Ramos (cell line): ENCODE data around the gene MTRF1L.

ENCODE experiments used
- in situ Hi-C: fragments of 300-500 bp; cut with MboI; formaldehyde crosslinking; loops from one replicate; pipeline ENCODE4 v1.14.3; 2022; ENCODE audit warnings: low sequenced_read_pairs; ENCODE audit not compliant: unreplicated experiment

MTRF1L gene

GRCh38 chr6:153002613-153003365 is at the start of gene MTRF1L:
Gene MTRF1L (minus strand): TSS chr6:153002709. CDS start chr6:153002685, 24 bp downstream.
- in situ Hi-C loops, result no loop called here

DNA sequence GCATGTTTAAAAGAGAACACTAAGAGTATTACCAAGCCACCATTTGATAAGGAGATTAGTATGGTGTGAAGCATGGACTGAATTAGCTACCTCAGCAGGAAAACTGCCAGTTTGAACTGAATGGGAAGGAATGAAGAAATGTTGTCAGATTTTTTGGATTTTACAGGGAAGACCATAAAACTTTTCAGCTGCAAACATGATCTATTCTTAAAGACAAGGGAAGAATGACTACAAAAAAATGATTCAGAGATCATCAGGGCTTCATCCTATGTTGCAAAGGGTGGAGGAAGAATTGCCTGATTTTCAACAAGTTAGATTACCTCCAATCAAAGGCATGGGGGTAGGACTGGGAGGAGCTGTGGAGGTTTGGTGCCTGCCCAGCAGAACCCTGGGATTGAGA is 49.3 kb upstream of the MTRF1L start:
- in situ Hi-C loops, result no loop called here

GRCh38 chr6:153048631-153049030 is 46.1 kb upstream of the MTRF1L start:
- in situ Hi-C loops, result no loop called here

- in situ Hi-C loops, result no loop called here
Observed at GRCh38 chr6:153047386-153047785, 44.9 kb upstream of the MTRF1L start.

- in situ Hi-C loops, result no loop called here
Observed at GRCh38 chr6:153045271-153045670, 42.8 kb upstream of the MTRF1L start.

DNA sequence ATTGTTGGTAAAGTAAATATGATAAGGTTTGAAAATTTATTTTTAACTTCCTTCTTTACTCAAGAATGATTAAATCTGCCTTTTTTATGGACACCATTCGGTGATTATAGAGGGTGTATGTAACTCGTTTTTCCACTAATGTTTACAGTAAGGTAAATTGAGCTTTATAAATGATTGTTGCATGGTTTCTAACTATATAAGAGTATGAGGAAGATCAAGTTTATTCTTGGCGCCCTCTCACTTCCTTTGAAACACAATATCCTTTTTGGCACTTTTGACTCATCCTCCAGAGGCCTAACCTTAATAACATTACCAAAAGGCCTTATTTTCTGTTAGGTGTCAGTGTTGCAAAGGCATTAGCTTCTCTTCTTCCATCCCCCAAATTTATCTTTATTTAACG is 41.8 kb upstream of the MTRF1L start:
- in situ Hi-C loops, result no loop called here

GRCh38 chr6:153043719-153044118 is 41.2 kb upstream of the MTRF1L start:
- in situ Hi-C loops, result no loop called here

- in situ Hi-C loops, result no loop called here
Observed at GRCh38 chr6:153038378-153039057, 36.0 kb upstream of the MTRF1L start.

- in situ Hi-C loops, result no loop called here
Observed at GRCh38 chr6:153034139-153034538, 31.6 kb upstream of the MTRF1L start.

- in situ Hi-C loops, result no loop called here
Observed at GRCh38 chr6:153032255-153032882, 29.9 kb upstream of the MTRF1L start.

GRCh38 chr6:153031335-153031955 is 28.9 kb upstream of the MTRF1L start:
- in situ Hi-C loops, result no loop called here

DNA sequence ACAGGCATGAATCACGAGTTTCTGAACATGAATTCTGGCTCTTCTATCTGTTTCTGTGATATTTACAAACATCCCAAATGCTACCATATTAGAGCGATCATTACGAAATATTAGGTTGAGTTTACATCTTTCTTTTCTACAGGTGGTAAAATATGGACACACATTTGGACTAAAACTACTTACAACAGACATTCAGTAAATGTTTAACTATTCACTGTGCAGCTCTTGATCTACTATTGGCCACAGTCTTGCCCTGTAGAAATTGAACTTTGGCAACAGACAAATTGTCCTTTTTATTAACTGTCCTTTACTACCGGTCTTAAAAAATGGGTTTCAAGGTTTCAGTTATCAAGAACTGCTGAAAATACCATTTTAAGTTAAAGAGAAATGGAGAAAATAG is 26.5 kb upstream of the MTRF1L start:
- in situ Hi-C loops, result loop anchor here (10.0 kb wide), 1 partner anchor 164 kb away; no protein-coding TSS in a partner anchor

DNA sequence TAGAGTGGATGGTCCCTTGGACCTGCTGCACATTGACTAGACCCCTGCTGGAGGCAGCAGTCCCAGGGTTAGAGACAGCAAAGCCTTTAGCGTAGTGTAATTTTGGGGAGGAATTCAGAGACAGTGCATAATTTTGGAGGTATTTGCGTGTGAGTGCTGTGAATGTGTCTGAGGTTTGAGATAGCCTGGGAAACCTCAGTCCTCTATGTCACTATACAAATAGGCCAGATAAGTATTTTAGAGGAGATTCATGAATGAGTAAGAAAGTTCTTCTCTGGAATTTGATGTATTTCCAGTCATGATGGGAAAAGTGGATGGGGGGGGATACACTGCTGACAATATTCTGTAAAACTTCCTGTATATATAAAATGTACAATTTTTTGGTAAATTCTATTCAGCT is 25.8 kb upstream of the MTRF1L start:
- in situ Hi-C loops, result loop anchor here (10.0 kb wide), 1 partner anchor 163 kb away; no protein-coding TSS in a partner anchor

GRCh38 chr6:153027480-153027879 is 25.0 kb upstream of the MTRF1L start:
- in situ Hi-C loops, result loop anchor here (10.0 kb wide), 1 partner anchor 163 kb away; no protein-coding TSS in a partner anchor

GRCh38 chr6:153024709-153025017 is 22.2 kb upstream of the MTRF1L start:
- in situ Hi-C loops, result loop anchor here (10.0 kb wide), 1 partner anchor 160 kb away; no protein-coding TSS in a partner anchor

GRCh38 chr6:153023977-153024708 is 21.6 kb upstream of the MTRF1L start:
- in situ Hi-C loops, result loop anchor here (10.0 kb wide), 1 partner anchor 159 kb away; no protein-coding TSS in a partner anchor

DNA sequence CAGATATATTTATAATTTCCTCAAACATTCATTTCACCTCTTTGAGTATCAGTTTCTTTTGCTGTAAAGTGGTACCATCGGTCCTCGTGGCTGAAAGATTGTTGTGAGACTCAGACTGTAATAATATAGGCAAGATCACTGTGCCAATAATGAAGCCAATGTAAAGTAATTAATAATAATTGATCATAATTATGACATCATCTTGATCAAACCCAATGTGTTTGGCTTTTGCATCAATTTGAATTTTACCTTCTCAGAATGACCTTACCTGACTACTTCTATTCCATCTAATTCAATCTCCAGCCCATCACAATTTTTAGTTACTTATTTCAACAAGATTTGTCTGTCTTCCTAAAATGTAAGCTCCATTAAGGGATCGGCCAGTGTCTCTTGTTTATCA is 15.8 kb upstream of the MTRF1L start:
- in situ Hi-C loops, result no loop called here

- in situ Hi-C loops, result no loop called here
Observed at GRCh38 chr6:153016846-153017245, 14.3 kb upstream of the MTRF1L start.

- in situ Hi-C loops, result no loop called here
Observed at GRCh38 chr6:153015094-153015640, 12.7 kb upstream of the MTRF1L start.

- in situ Hi-C loops, result no loop called here
Observed at GRCh38 chr6:153013438-153013837, 10.9 kb upstream of the MTRF1L start.
